Memory B cell (primary cell): Measurements from ENCODE around the gene KCNJ18.
"Not testable (repeated sequence)": the region's sequence is repeated elsewhere in the genome, so short reads cannot be mapped to it uniquely, and the experiment has no call there.

Source experiments
- ATAC-seq: fragments of 150-1000 bp; cut with Tn5 transposase; 2 replicates; pipeline ENCODE4 v1.10.0; 2021; ENCODE audit warnings: low read depth, mild to moderate bottlenecking, moderate library complexity
- DNase-seq, 2 donors: peaks; one replicate each; pipeline ENCODE4 v3.0.0; 2022; ENCODE audit warnings: low spot score in 2 of 2
- H3K27ac Mint-ChIP-seq: one replicate; pipeline ENCODE4 v1.8.0; 2022; ENCODE audit warnings: mild to moderate bottlenecking, moderate library complexity, mixed read lengths
- H3K27me3 Mint-ChIP-seq: one replicate; pipeline ENCODE4 v1.8.0; 2022; ENCODE audit warnings: mixed read lengths
- H3K36me3 Mint-ChIP-seq: one replicate; pipeline ENCODE4 v1.8.0; 2022; ENCODE audit warnings: mild to moderate bottlenecking, mixed read lengths
- H3K4me1 Mint-ChIP-seq: one replicate; pipeline ENCODE4 v1.8.0; 2022; ENCODE audit warnings: mixed read lengths
- H3K4me3 Mint-ChIP-seq: one replicate; pipeline ENCODE4 v1.8.0; 2022; ENCODE audit warnings: mild to moderate bottlenecking, moderate library complexity, mixed read lengths
- H3K9me3 Mint-ChIP-seq: one replicate; pipeline ENCODE4 v1.8.0; 2022; ENCODE audit warnings: mixed read lengths

Gene KCNJ18

GRCh38 chr17:21733931-21734330 lies 41.6 kb downstream of the KCNJ18 start:
- not testable (repeated sequence) for ATAC-seq, H3K36me3 Mint-ChIP-seq, H3K27me3 Mint-ChIP-seq, H3K9me3 Mint-ChIP-seq, H3K4me1 Mint-ChIP-seq, DNase-seq, H3K4me3 Mint-ChIP-seq, H3K27ac Mint-ChIP-seq

- H3K4me1 Mint-ChIP-seq, H3K27ac Mint-ChIP-seq, H3K4me3 Mint-ChIP-seq, ATAC-seq, H3K9me3 Mint-ChIP-seq, H3K36me3 Mint-ChIP-seq, H3K27me3 Mint-ChIP-seq, DNase-seq: not testable (repeated sequence)
Observed at GRCh38 chr17:21735814-21736213, 43.5 kb downstream of the KCNJ18 start.

GRCh38 chr17:21737015-21737580 lies 44.8 kb downstream of the KCNJ18 start:
- not testable (repeated sequence) for H3K27ac Mint-ChIP-seq, H3K27me3 Mint-ChIP-seq, H3K9me3 Mint-ChIP-seq, H3K36me3 Mint-ChIP-seq, DNase-seq, ATAC-seq, H3K4me3 Mint-ChIP-seq, H3K4me1 Mint-ChIP-seq

GRCh38 chr17:21738241-21738640 lies 45.9 kb downstream of the KCNJ18 start:
- H3K4me3 Mint-ChIP-seq, H3K27ac Mint-ChIP-seq: not testable (repeated sequence)

GRCh38 chr17:21738877-21739474 lies 46.7 kb downstream of the KCNJ18 start:
- not testable (repeated sequence) for H3K36me3 Mint-ChIP-seq, DNase-seq, H3K4me3 Mint-ChIP-seq, H3K4me1 Mint-ChIP-seq, H3K9me3 Mint-ChIP-seq, H3K27me3 Mint-ChIP-seq, H3K27ac Mint-ChIP-seq
- peak; percentile 76 for ATAC-seq

More at GRCh38 chr17:21738241-21738640, 45.9 kb downstream of the KCNJ18 start:
- not testable (repeated sequence) for H3K27me3 Mint-ChIP-seq, H3K4me1 Mint-ChIP-seq, H3K9me3 Mint-ChIP-seq, ATAC-seq, H3K36me3 Mint-ChIP-seq, DNase-seq

GRCh38 chr17:21739485-21739884 lies 47.2 kb downstream of the KCNJ18 start:
- H3K4me3 Mint-ChIP-seq, H3K27me3 Mint-ChIP-seq, H3K36me3 Mint-ChIP-seq, H3K4me1 Mint-ChIP-seq, H3K9me3 Mint-ChIP-seq, DNase-seq, H3K27ac Mint-ChIP-seq: not testable (repeated sequence)
- ATAC-seq: peak; percentile 42

GRCh38 chr17:21740836-21741235 lies 48.5 kb downstream of the KCNJ18 start:
- not testable (repeated sequence) for ATAC-seq, H3K36me3 Mint-ChIP-seq, H3K9me3 Mint-ChIP-seq, H3K27me3 Mint-ChIP-seq, H3K27ac Mint-ChIP-seq, DNase-seq, H3K4me3 Mint-ChIP-seq, H3K4me1 Mint-ChIP-seq

GRCh38 chr17:21741520-21741919 lies 49.2 kb downstream of the KCNJ18 start:
- not testable (repeated sequence) for H3K4me1 Mint-ChIP-seq, H3K27me3 Mint-ChIP-seq, DNase-seq, H3K9me3 Mint-ChIP-seq, H3K36me3 Mint-ChIP-seq, ATAC-seq, H3K27ac Mint-ChIP-seq, H3K4me3 Mint-ChIP-seq

GRCh38 chr17:21742326-21742725 lies 50.0 kb downstream of the KCNJ18 start:
- no peak for DNase-seq
- H3K9me3 Mint-ChIP-seq: no peaks in the 10 kb centered on the region
- H3K4me3 Mint-ChIP-seq: no peak overlapping the region
- no peak for ATAC-seq
- no peak overlapping the region for H3K27ac Mint-ChIP-seq
- H3K27me3 Mint-ChIP-seq: no peaks in the 10 kb centered on the region
- no peaks in the 10 kb centered on the region for H3K4me1 Mint-ChIP-seq
- no peaks in the 10 kb centered on the region for H3K36me3 Mint-ChIP-seq

- H3K4me3 Mint-ChIP-seq, ATAC-seq, H3K36me3 Mint-ChIP-seq, H3K4me1 Mint-ChIP-seq, DNase-seq, H3K9me3 Mint-ChIP-seq, H3K27ac Mint-ChIP-seq, H3K27me3 Mint-ChIP-seq: not testable (repeated sequence)
Observed at GRCh38 chr17:21744151-21744550, 51.8 kb downstream of the KCNJ18 start.

GRCh38 chr17:21744621-21745020 lies 52.3 kb downstream of the KCNJ18 start:
- not testable (repeated sequence) for H3K9me3 Mint-ChIP-seq, DNase-seq, H3K27ac Mint-ChIP-seq, H3K36me3 Mint-ChIP-seq, H3K4me1 Mint-ChIP-seq, H3K27me3 Mint-ChIP-seq, H3K4me3 Mint-ChIP-seq, ATAC-seq

GRCh38 chr17:21745385-21746054 lies 53.2 kb downstream of the KCNJ18 start:
- DNase-seq, H3K27me3 Mint-ChIP-seq, H3K27ac Mint-ChIP-seq, H3K36me3 Mint-ChIP-seq, ATAC-seq, H3K9me3 Mint-ChIP-seq, H3K4me1 Mint-ChIP-seq, H3K4me3 Mint-ChIP-seq: not testable (repeated sequence)

GRCh38 chr17:21746415-21746814 lies 54.1 kb downstream of the KCNJ18 start:
- not testable (repeated sequence) for H3K27me3 Mint-ChIP-seq, H3K4me3 Mint-ChIP-seq, ATAC-seq, DNase-seq, H3K9me3 Mint-ChIP-seq, H3K4me1 Mint-ChIP-seq, H3K27ac Mint-ChIP-seq, H3K36me3 Mint-ChIP-seq

- H3K27me3 Mint-ChIP-seq, H3K36me3 Mint-ChIP-seq, DNase-seq, ATAC-seq, H3K4me1 Mint-ChIP-seq, H3K4me3 Mint-ChIP-seq, H3K9me3 Mint-ChIP-seq, H3K27ac Mint-ChIP-seq: not testable (repeated sequence)
Observed at GRCh38 chr17:21747195-21747915, 55.0 kb downstream of the KCNJ18 start.
